ENCODE results near the gene WDFY1.

The WDFY1 gene

GRCh38 chr2:223852281-223852795 lies 92.8 kb downstream of the WDFY1 start:
- no peak for DNase-seq

- no peak for DNase-seq
Measured at GRCh38 chr2:223847410-223847809, 97.7 kb downstream of the WDFY1 start.

GRCh38 chr2:223846515-223846914 lies 98.6 kb downstream of the WDFY1 start:
- DNase-seq: no peak

- DNase-seq: no peak
Measured at GRCh38 chr2:223841436-223842190, 103.5 kb downstream of the WDFY1 start.

- DNase-seq: peak; percentile 78
Measured at GRCh38 chr2:223837287-223838061, 107.7 kb downstream of the WDFY1 start, which contains the start of gene AP1S3. Gene AP1S3 (minus strand): TSS chr2:223837582. CDS start chr2:223837450, 132 bp downstream.

GRCh38 chr2:223835701-223836532 lies 109.2 kb downstream of the WDFY1 start:
- no peak for DNase-seq

GRCh38 chr2:223834431-223834830 lies 110.7 kb downstream of the WDFY1 start:
- DNase-seq: no peak

- no peak for DNase-seq
Measured at GRCh38 chr2:223832241-223832903, 112.8 kb downstream of the WDFY1 start.

- no peak for DNase-seq
Measured at GRCh38 chr2:223829128-223829527, 116.0 kb downstream of the WDFY1 start.

- no peak for DNase-seq
Measured at GRCh38 chr2:223828314-223828713, 116.8 kb downstream of the WDFY1 start.

GRCh38 chr2:223826995-223827394 lies 118.1 kb downstream of the WDFY1 start:
- DNase-seq: no peak

All from stimulated activated CD8-positive, alpha-beta memory T cell treated with anti-CD3 and anti-CD28 coated beads, Interleukin-4, amount 100 ng/mL, for 48 hours (primary cell).